HG03442 (cell line): Measurements from ENCODE around the gene ABLIM3.
"Not testable (repeated sequence)": the region's sequence is repeated elsewhere in the genome, so short reads cannot be mapped to it uniquely, and the experiment has no call there.

Experiments
- ATAC-seq: cut with Tn5 transposase; IDR thresholded peaks from one replicate; pipeline ENCODE4 v1.9.1; 2021; ENCODE audit warnings: mild to moderate bottlenecking, moderate library complexity; ENCODE audit not compliant: unreplicated experiment

Gene ABLIM3

DNA sequence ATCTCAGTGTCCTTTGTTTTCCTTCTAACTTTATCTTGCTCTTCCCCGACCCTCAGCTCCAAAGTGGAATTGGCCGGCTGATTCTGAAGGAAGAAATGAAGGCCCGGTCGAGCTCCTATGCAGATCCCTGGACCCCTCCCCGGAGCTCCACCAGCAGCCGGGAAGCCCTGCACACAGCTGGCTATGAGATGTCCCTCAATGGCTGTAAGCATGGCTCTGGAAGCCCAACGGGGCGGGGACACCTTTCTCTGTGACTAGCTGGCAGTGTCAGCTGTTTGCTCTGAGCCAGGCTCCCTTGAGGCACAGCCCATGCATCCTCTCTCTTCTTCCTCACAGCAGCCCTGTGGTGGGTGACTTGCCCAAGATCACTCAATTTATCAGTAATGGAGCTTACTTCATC, 106.4 kb downstream of the ABLIM3 start:
- no peak for ATAC-seq

DNA sequence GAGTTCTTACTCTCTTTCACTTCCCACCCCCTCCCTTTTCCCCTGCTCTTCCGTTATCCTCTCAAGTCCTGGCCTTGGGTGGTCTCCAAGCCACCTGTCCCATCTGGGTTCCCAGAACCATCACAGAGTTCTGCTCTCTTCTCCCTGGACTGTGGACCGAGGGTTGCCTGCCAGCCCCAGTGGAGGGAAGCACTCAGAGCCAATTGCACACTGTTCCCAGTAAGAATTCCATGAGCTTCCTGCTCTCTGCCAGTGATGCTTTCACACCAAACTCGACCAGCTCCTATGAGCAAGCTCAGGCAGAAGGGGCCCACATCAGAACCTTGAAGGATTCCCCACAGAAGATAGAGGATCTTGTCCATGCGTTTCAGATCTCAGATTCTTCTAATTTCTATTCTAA, 110.3 kb downstream of the ABLIM3 start:
- no peak for ATAC-seq

GRCh38 chr5:149254506-149254905, 113.2 kb downstream of the ABLIM3 start:
- ATAC-seq, result no peak

GRCh38 chr5:149256451-149256850, 115.2 kb downstream of the ABLIM3 start:
- ATAC-seq, result no peak

GRCh38 chr5:149257131-149257530, 115.8 kb downstream of the ABLIM3 start:
- ATAC-seq, result no peak

DNA sequence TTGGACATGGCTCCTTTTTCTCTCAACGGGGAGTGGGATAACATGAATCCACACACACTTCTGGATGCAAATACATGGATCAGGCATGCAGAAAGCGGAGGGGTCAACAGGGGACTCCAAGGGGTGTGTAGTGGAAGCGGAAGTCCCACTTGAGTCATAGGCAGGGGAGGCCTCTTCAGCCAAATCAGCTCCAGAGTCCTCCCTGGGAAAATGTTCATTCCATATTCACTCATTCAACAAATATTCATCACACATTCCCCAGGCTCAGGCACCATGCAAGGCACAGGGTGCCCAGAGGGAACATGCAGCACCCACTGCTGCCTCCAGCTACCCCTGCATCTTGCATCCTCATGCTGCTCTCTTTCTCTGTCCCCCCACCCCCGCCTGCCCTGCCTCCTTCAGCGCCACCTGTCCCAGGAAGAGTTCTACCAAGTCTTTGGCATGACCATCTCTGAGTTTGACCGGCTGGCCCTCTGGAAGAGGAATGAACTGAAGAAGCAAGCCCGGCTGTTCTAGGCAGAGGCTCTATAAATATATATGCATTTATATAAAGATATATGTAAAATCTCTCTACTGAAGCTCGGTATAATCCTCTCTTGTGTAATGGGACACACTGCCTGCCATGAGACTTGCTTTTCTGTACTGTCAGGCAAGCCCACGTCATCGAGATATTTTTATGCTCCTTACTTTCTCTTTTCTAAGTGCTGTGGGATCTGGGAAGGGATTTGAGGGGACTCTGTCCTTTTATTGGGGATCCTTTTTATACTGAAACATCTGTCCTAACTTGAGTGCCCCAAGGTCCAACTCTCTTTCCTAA, 116.8 kb downstream of the ABLIM3 start:
- no peak for ATAC-seq

- ATAC-seq, result no peak
These were observed 119.5 kb downstream of the ABLIM3 start for GRCh38 chr5:149260761-149261160.

DNA sequence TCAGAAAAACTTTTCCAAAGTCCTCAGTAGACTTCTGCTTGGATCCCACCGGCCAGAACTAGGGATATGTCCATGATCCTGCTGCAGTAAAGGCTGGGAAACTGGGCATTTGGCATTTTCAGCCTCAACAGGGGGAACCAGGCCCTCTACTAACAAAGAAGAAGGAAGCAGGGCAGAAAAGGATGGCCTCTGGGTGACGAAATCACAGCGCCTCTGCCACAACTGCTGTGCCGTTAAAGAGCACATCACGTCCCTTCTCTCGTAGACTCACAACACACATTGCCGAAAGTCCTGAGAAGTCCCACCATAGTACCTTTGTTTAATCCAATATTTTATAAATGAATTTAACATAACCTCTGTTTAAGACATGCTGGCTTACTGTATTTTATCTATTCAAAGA, 120.0 kb downstream of the ABLIM3 start:
- no peak for ATAC-seq

- no peak for ATAC-seq
These were observed 121.0 kb downstream of the ABLIM3 start for GRCh38 chr5:149262315-149262714.

DNA sequence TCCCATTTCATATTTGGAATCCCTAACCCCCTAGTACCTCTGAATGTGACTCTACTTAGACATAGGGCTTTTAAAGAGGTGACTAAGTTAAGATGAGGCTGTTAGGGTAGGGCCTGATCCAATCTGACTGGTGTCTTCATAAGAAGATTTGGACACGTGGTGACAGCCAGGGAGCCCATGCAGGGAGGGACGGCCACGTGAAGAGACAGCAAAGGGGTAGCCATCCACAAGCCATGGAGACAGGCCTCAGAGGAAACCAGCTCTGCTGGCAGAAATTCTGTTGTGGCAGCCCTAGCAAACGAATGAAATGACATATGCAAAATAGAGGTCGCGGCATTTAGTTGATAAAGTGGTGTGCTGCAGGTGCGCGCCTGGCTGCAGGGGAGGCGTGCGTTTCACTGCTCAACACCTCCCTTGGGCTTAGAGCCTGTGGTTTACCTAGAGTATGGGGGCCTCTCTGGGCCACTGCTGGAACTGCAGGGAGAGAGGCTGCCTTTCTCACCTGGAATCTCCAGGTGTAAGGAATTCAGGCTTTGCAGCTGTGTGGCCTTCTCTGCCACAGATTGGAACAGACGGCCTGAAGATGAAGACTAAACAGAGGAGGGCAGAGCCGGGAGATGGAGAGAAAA, 123.3 kb downstream of the ABLIM3 start:
- ATAC-seq, result peak; percentile 86

- ATAC-seq, result no peak
These were observed 123.8 kb downstream of the ABLIM3 start for GRCh38 chr5:149265068-149265465.

- ATAC-seq, result no peak
These were observed 124.3 kb downstream of the ABLIM3 start for GRCh38 chr5:149265597-149265996.

DNA sequence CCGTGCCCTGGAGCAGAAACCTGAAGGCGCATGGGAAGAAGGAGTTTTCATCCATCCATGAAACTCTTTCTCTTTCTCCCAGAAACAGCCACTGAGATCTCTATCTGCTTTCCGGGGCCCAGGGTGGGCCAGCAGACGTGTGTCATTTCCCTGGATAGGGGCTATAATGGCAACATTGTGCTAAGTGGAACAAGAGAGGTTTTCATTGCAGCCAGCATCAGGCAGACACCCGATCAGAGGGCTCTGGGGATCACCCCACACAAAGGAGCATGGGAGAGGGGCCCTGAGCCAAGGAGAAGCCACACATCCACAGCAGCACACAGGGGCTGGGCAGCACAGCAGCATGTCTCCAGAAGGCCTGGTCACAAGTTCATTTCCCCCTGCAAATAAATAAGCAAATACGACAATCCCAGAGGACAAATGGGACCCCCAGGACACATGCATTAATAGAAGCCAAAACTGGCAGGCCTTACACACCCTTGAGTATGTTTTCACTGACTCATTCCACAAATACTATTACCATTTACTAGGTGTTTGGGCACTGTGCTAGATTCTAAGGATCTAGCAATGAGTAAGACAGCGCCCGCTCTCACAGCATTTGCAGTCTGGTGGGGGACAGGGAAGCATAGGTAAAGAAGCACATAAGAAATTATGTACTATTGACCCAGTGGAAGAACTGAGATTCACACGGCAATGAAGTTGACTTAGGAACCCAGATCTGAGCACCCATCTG, 126.1 kb downstream of the ABLIM3 start:
- no peak for ATAC-seq

DNA sequence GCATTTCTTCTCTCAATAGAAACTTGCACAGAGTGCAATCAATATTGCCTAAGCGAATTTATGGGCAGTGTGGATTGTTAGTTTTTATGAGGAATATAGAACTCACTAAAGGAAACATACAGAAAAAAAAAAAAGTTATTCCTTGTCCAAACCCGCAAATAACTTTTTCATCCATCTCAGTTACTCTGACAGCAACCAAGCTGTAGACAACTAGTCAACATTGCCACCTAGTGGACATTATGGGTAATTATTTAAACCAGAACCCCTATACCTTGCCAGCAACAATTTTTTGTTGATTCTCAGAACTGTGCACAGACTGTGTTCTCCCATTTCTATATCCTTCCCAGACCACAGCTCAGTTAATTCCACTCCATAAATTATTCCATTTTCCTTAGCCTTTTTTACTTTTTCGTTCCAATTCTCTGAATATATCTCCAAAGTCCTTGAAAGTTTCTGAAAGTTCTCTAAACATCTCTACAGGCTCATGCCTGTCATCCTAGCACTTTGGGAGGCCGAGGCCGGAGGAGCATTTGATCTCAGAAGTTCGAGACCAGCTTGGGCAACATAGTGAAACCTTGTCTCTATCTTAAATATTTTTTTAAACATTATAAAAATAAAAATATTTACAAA, 127.8 kb downstream of the ABLIM3 start:
- no peak for ATAC-seq

DNA sequence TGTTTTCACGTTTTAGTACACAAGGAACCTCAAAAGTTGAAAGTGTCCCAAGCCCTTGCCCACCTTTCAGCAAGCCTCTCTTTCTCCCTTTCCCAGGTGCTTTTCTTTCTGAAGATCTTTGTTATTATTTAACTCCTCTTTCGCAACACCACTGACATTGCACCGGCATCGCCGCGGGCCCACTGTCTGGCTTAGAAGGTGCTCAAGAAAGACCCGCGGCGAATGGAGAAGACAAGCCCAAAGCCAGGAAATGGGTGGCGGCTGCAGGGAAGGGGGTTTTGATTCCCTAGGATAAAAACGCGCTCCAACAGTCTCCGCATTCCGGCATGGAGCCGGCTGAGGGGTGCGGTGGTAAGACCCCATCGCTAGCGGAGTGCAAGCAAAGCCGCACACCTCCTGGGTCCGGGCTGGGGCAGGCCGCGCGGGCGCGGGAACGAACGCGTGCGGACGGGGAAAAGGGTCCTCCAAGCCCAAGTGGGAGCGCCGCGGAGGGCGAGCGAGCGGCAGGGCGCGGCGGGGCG, 130.0 kb downstream of the ABLIM3 start:
- no peak for ATAC-seq

DNA sequence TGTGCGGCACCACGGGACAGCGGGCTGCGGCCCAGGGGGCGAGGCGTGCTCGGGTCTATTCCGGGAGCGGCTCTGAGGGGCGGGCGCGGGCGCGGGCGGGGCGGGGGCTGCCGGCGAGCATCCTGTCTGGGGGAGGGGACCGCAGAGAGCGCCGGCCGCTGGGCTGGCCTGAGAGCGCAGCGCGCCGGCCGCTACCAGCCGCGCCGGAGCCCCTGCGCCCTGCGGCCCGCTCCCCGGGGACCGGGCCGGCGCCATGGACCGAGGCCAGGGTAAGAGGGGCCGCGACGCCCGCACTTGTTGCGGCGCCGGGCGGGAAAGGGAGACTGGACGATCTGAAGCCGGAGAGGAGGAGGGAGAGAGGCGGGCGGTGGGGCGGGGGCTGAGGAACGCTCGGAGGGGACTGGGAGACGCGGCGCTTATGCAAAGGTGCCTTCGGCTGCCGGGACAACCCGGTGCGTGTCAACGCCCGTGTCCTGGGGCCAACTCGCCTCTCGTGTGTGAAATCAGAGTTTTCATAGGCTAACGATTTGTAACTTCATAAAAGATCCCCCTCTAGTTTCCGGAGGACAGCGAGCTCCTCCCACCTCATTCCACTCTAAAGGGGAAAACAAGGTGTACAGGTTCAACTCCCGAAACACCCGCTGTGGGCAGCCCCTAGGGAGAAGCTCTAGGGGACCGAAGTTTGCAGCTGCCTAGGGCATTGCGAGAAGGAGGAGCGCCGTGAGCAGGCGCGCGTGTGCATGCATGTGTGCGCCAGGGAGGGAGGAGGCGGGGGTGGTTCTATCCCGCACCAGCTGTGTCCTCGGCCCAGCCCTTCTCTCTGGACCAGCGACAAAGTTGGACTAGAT, 130.6 kb downstream of the ABLIM3 start, which contains the start of gene AFAP1L1:
AFAP1L1 (plus strand) TSS at position 144 of the 848 bp plus-strand sequence; CDS start at position 254, 110 bp downstream.
- ATAC-seq, result no peak

DNA sequence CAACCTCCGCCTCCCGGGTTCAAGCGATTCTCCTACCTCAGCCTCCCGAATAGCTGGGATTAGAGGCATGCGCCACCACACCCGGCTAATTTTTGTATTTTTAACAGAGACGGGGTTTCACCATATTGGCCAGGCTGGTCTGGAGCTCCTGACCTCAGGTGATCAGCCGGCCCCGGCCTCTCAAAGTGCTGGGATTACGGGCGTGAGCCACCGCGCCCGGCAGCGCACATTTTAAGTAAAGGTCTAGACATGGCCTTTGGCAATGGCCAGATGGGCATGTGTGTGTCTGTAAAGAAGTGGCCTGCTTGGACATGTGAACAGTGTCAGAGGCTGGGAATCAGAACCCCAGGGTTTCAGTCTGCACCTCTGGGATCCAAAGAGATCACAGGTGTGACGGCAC, 131.5 kb downstream of the ABLIM3 start:
- ATAC-seq, result not testable (repeated sequence)

GRCh38 chr5:149273237-149273636, 131.9 kb downstream of the ABLIM3 start:
- no peak for ATAC-seq

- ATAC-seq, result no peak
These were observed 132.7 kb downstream of the ABLIM3 start for GRCh38 chr5:149273950-149274349.

- ATAC-seq, result no peak
These were observed 133.6 kb downstream of the ABLIM3 start for GRCh38 chr5:149274939-149275338.
